K562 (cell line): ENCODE measurements around the gene INPP1. TPM values are rescaled to one million over a fixed set of nuclear protein-coding genes. Genes with fewer than 3 reads are reported as not detected.

ENCODE experiments used
- ATAC-seq: fragments of 200-7000 bp; cut with Tn5 transposase; 3 replicates; pipeline ENCODE4 v1.9.1; 2020; ENCODE audit warnings: moderate library complexity
- BruUV-seq: library from RNA; stranded (reverse); fragments of 400-500 nt; replicated peaks from 2 replicates; lab custom pipeline; 2021; lab: Mats Ljungman, UMichigan
- CTCF ChIA-PET: fragments of 300-600 bp; formaldehyde crosslinking; extraction: SDS; loops from one replicate; lab custom pipeline; 2021; ENCODE audit warnings: low intra/inter-chr PET ratio; lab: Yijun Ruan, JAX
- POLR2A ChIA-PET: fragments of 300-600, 350-650 bp; sonication (Branson Sonifier 250); formaldehyde crosslinking; extraction: SDS; loops from one replicate; lab custom pipeline; 2021; ENCODE audit warnings: antibody characterized with exemption, inconsistent platforms; lab: Yijun Ruan, JAX
- DNase-seq, 4 experiments: peaks; one replicate each; pipeline versions ENCODE4 v3.0.0 to v3.0.0-alpha.2; 2011 to 2018; ENCODE audit warnings: low spot score in 3 of 4, mixed read lengths in 3 of 4; ENCODE audit errors: extremely low read depth in 1 of 4
- FAIRE-seq: peaks from 2 replicates; lab custom pipeline; 2011; peaks lifted over from hg19 to GRCh38; lab: Jason Lieb, UNC
- H2AFZ ChIP-seq: 2 replicates; pipeline ENCODE4 v1.6.0; 2011; ENCODE audit warnings: low read depth, low read length, control low read depth, inconsistent platforms
- H3K27ac ChIP-seq: fragments of 200-600 bp; 3 replicates; pipeline ENCODE4 v1.8.0; 2011; ENCODE audit warnings: low read depth, mild to moderate bottlenecking, control low read depth, inconsistent platforms, low read length, moderate library complexity, mixed read lengths; ENCODE audit errors: extremely low read depth
- H3K27me3 ChIP-seq, 2 experiments: fragments of 300-600 bp in 1 of 2; 2 replicates in 1 of 2; 3 replicates in 1 of 2; pipeline versions ENCODE4 v1.6.0 to v1.8.0; 2011; ENCODE audit warnings: inconsistent platforms in 2 of 2, low read length in 2 of 2, mild to moderate bottlenecking in 1 of 2, mixed read lengths in 1 of 2, moderate library complexity in 1 of 2; ENCODE audit not compliant: control insufficient read depth in 2 of 2, insufficient read depth in 2 of 2
- H3K36me3 ChIP-seq: fragments of 300-600 bp; 3 replicates; pipeline ENCODE4 v1.8.0; 2011; ENCODE audit warnings: mild to moderate bottlenecking, low read length, inconsistent platforms; ENCODE audit not compliant: control insufficient read depth, insufficient read depth
- H3K4me1 ChIP-seq, 2 experiments: fragments of 200-600 bp in 1 of 2; replicated peaks in 1 of 2; 2 replicates in 1 of 2; 3 replicates in 1 of 2; pipeline versions ENCODE4 v1.5.1 to v1.8.0; 2011; ENCODE audit warnings: inconsistent platforms in 2 of 2, low read length in 2 of 2, mild to moderate bottlenecking in 1 of 2, mixed read lengths in 1 of 2, moderate library complexity in 1 of 2; ENCODE audit not compliant: control insufficient read depth in 2 of 2, insufficient read depth in 2 of 2
- H3K4me2 ChIP-seq: 2 replicates; pipeline ENCODE4 v1.6.1; 2011; ENCODE audit warnings: low read length, control low read depth, inconsistent platforms, mixed read lengths; ENCODE audit not compliant: insufficient read depth
- H3K4me3 ChIP-seq: fragments of 200-600 bp; sonication (generic), shearing (Covaris generic); 2 replicates; pipeline ENCODE4 v1.5.1; 2016; ENCODE audit warnings: control low read depth, inconsistent platforms
- H3K79me2 ChIP-seq: fragments of 200-600 bp; 3 replicates; pipeline ENCODE4 v1.8.0; 2011; ENCODE audit warnings: low read length, inconsistent platforms; ENCODE audit not compliant: control insufficient read depth, insufficient read depth
- H3K9ac ChIP-seq, 2 experiments: 2 replicates each; pipeline versions ENCODE4 v1.6.0 to v1.6.1; 2011; ENCODE audit warnings: low read depth in 2 of 2, low read length in 2 of 2, control low read depth in 1 of 2, inconsistent platforms in 1 of 2, mild to moderate bottlenecking in 1 of 2, mixed read lengths in 1 of 2; ENCODE audit not compliant: insufficient read depth in 1 of 2
- H3K9me1 ChIP-seq: one replicate; pipeline ENCODE4 v1.6.0; 2011; ENCODE audit warnings: inconsistent platforms, mild to moderate bottlenecking, low read length, moderate library complexity; ENCODE audit not compliant: control insufficient read depth, insufficient read depth
- H3K9me3 ChIP-seq: replicated peaks from 2 replicates; pipeline ENCODE4 v1.5.1; 2011; ENCODE audit warnings: low read depth, low read length, inconsistent platforms; ENCODE audit not compliant: control insufficient read depth, insufficient read depth
- H4K20me1 ChIP-seq: replicated peaks from 2 replicates; pipeline ENCODE4 v1.6.1; 2011; ENCODE audit warnings: low read length, inconsistent platforms, mixed read lengths; ENCODE audit not compliant: control insufficient read depth, insufficient read depth
- MCM7 ChIP-seq, 2 experiments: fragments of 450-650 bp; IDR thresholded peaks; 2 replicates each; pipeline ENCODE4 v1.6.1; 2016 to 2018
- MEF2D ChIP-seq: conservative IDR thresholded peaks from 2 replicates; pipeline ENCODE4 v1.6.1; 2016; ENCODE audit warnings: low read depth, missing genetic modification characterization, missing compliant biosample characterization
- MYC ChIP-seq, 2 experiments: fragments of 250-450 bp in 1 of 2; sonication (Bioruptor Pico) in 1 of 2; IDR thresholded peaks; 2 replicates each; pipeline versions ENCODE4 v1.5.1 to v1.6.1; 2012 to 2021; ENCODE audit warnings: low read depth in 2 of 2, borderline replicate concordance in 1 of 2, improper control_type of control experiment in 1 of 2, low read length in 1 of 2, mild to moderate bottlenecking in 1 of 2, moderate library complexity in 1 of 2
- SIN3B ChIP-seq: fragments of 450-650 bp; IDR thresholded peaks from 2 replicates; pipeline ENCODE4 v1.6.1; 2017; ENCODE audit warnings: low read depth, mild to moderate bottlenecking, moderate library complexity
- ZKSCAN1 ChIP-seq: fragments of 150-350 bp; IDR thresholded peaks from 2 replicates; pipeline ENCODE4 v1.6.1; 2016; ENCODE audit warnings: low read depth, low read length
- ZNF121 ChIP-seq: sonication (generic); formaldehyde crosslinking; conservative IDR thresholded peaks from 2 replicates; pipeline ENCODE4 v1.8.0; 2022; ENCODE audit warnings: missing genetic modification reagents
- WGBS: fragments of 100-300 bp; shearing (Covaris generic); methylation state at CpG from one replicate; pipeline ENCODE4 v1.1.6; 2016; ENCODE audit warnings: low coverage, mixed read lengths; ENCODE audit not compliant: insufficient coverage; ENCODE audit errors: missing lambda C conversion rate; 5-methylcytosine and 5-hydroxymethylcytosine counted together
- in situ Hi-C: fragments of 300-500 bp; cut with MboI; formaldehyde crosslinking; loops from 4 replicates; pipeline ENCODE4 v1.15.0; 2018; ENCODE audit warnings: inconsistent platforms, mixed read lengths
- intact Hi-C: fragments of 100-400 bp; cut with micrococcal nuclease; formaldehyde crosslinking; loops from 2 replicates; pipeline ENCODE4 v1.14.2; 2022
- polyA plus RNA-seq, 8 experiments: library from polyadenylated mRNA; depleted of rRNA in 4 of 8; stranded (reverse) in 5 of 8; unstranded in 3 of 8; fragments of >200 nt; fragmentation: Nextera tagmentation in 2 of 8; fragmentation: Illumina TruSeq in 1 of 8; extraction: Ambion mirVana in 2 of 8; extraction: Trizol in 1 of 8; gene quantifications; 2 replicates each; pipeline versions ENCODE4 v1.2.1 to v1.2.3, GENCODE V29; 2011 to 2014; ENCODE audit warnings: inconsistent platforms in 1 of 8, missing spikeins in 1 of 8
- total RNA-seq, 7 experiments: library from RNA; depleted of rRNA in 6 of 7; stranded (reverse); fragments of >200 nt in 6 of 7; fragmentation: Illumina TruSeq in 2 of 7; extraction: Trizol in 2 of 7; gene quantifications; 2 replicates each; pipeline versions ENCODE4 v1.2.1 to v1.2.3, GENCODE V29; 2011 to 2021; ENCODE audit warnings: low replicate concordance in 1 of 7
- TF ChIP-seq, protein P1 (sequence below): sonication (generic); formaldehyde crosslinking; IDR thresholded peaks from 2 replicates; pipeline ENCODE4 v1.8.1; 2023; ENCODE audit warnings: mild to moderate bottlenecking, missing genetic modification reagents

Gene INPP1
- total and polyA plus RNA-seq, 9 of the 15 experiments (the other 6 are each of a cell fraction or from before 2014, with no cell fraction given) = 3.7 to 11.8 (median 6.5) TPM

DNA sequence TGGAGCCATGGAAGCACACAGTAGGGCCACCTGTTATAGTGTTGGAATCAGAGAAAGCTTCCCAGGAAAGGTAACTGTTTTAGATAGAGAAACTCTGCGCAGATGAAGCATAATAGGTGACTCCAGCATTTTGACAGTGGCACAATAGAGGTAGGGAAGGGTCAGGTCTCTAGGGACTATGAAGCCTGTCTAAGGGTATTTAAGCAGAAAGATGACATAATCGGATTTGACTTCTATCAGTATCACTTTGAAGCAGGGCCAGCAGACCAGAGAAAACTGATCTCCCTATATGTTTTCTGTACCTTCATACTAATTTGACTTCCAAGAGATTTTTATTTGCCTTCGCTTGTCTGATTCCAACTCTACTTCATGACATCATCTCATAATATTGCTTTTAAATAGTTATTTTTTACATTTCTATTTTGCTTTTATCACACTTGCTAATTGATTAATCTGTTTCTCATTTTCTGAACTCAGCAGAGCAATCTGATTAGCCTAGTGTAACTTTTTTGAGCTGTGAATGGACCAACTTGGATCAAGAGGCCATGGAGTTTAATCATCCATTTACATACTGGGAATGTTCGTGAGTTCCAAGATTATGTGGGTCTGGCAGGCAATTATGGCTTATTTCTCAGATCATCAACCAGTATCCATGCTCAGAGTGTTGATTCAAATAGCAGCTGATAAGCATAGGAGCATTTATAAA, 15.4 kb upstream of the INPP1 start:
- Histone ChIP-seq H3K27ac (no peak overlapping the region), H3K4me3 (no peak overlapping the region)
- in situ Hi-C loops = no loop called here
- CTCF ChIA-PET = no interaction called here
- no peak for DNase-seq
- TF ChIP-seq, protein P1, sequence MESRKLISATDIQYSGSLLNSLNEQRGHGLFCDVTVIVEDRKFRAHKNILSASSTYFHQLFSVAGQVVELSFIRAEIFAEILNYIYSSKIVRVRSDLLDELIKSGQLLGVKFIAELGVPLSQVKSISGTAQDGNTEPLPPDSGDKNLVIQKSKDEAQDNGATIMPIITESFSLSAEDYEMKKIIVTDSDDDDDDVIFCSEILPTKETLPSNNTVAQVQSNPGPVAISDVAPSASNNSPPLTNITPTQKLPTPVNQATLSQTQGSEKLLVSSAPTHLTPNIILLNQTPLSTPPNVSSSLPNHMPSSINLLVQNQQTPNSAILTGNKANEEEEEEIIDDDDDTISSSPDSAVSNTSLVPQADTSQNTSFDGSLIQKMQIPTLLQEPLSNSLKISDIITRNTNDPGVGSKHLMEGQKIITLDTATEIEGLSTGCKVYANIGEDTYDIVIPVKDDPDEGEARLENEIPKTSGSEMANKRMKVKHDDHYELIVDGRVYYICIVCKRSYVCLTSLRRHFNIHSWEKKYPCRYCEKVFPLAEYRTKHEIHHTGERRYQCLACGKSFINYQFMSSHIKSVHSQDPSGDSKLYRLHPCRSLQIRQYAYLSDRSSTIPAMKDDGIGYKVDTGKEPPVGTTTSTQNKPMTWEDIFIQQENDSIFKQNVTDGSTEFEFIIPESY (CRISPR knock-in tag) = no peak
- TF ChIP-seq MEF2D (no peak), ZKSCAN1 (peak; percentile 62), SIN3B (no peak), MCM7 (IDR thresholded peaks at IDR 0.05) (no peak), MYC (IDR thresholded peaks at IDR 0.05; ENCODE audit: low read depth, low read length) (no peak), MYC (CRISPR knock-in tag; IDR thresholded peaks at IDR 0.05; ENCODE audit: borderline replicate concordance, low read depth) (no peak), ZNF121 (CRISPR knock-in tag) (no peak)
- TF ChIP-seq, all 486 proteins: peak for 1
- Histone ChIP-seq H3K79me2 (no peaks in the 10 kb centered on the region), H3K9me3 (no peaks in the 10 kb centered on the region), H4K20me1 (no peaks in the 10 kb centered on the region), H3K9ac (no peak overlapping the region), H3K4me2 (no peak overlapping the region), H3K36me3 (no peaks in the 10 kb centered on the region), H3K27me3 (no peaks in the 10 kb centered on the region), H2AFZ (no peak overlapping the region), H3K9me1 (no peaks in the 10 kb centered on the region), H3K4me1 (peaks cover 0 to under 1% of the 10 kb centered on the region in 2 experiments; a peak in 3 of 5 replicates)
- no peak for FAIRE-seq
- 52% methylated on average over 4 of the region's 4 CpGs for WGBS
- no TSS peak for BruUV-seq
- POLR2A ChIA-PET = no interaction called here
- intact Hi-C loops = no loop called here
- ATAC-seq = no peak
